ENCODE data around the gene GP1BB.

The GP1BB gene

DNA sequence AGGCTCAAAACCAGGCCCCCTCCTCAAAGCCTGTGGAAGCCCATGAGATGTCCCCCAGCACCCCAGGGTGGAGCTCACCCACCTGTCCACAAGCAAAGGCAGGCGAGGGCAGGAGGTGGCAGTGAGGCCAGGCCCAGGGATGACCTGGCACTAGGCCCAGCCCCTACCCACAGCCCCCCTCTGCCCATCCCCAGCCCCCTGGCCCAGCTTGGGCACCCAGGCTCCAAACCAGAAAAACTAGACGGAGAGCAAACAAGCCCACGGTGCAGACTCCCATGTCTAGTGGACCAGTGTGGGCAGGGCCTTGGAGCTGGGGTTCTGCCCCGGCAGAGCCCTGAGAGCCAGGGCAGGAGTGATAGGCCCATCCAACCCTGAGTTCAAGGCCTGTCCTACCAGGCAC lies 20.3 kb downstream of the GP1BB start:
- H3K36me3 Mint-ChIP-seq (ENCODE audit: low read depth), result no peaks in the 10 kb centered on the region
- no peak overlapping the region for H3K4me3 Mint-ChIP-seq
- no peak for TF ChIP-seq CTCF (IDR thresholded peaks at IDR 0.05; ENCODE audit: unreplicated experiment in 3 of 3)
- peaks cover 20% of the 10 kb centered on the region for H3K27me3 Mint-ChIP-seq (ENCODE audit: low read depth)
- H3K27ac Mint-ChIP-seq, result no peak overlapping the region
- H3K4me1 Mint-ChIP-seq, result peaks cover 22% of the 10 kb centered on the region
- H3K9me3 Mint-ChIP-seq, result no peaks in the 10 kb centered on the region

GRCh38 chr22:19744350-19745006 lies 21.1 kb downstream of the GP1BB start:
- Mint-ChIP-seq H3K4me1 (peaks cover 24% of the 10 kb centered on the region), H3K27ac (no peak overlapping the region), H3K36me3 (ENCODE audit: low read depth) (no peaks in the 10 kb centered on the region), H3K4me3 (peak overlapping the region in 2 of 3 experiments; percentile 9 to 34), H3K27me3 (ENCODE audit: low read depth) (peaks cover 28% of the 10 kb centered on the region), H3K9me3 (no peaks in the 10 kb centered on the region)
- TF ChIP-seq CTCF (IDR thresholded peaks at IDR 0.05; ENCODE audit: unreplicated experiment in 3 of 3), result no peak

GRCh38 chr22:19745155-19746101 lies 22.1 kb downstream of the GP1BB start:
- peaks cover 19% of the 10 kb centered on the region for H3K4me1 Mint-ChIP-seq
- H3K27ac Mint-ChIP-seq, result no peak overlapping the region
- TF ChIP-seq CTCF (IDR thresholded peaks at IDR 0.05; ENCODE audit: unreplicated experiment in 3 of 3), result no peak
- peak overlapping the region in 1 of 3 experiments; percentile 30 for H3K4me3 Mint-ChIP-seq
- H3K9me3 Mint-ChIP-seq, result no peaks in the 10 kb centered on the region
- no peaks in the 10 kb centered on the region for H3K36me3 Mint-ChIP-seq (ENCODE audit: low read depth)
- peaks cover 23% of the 10 kb centered on the region for H3K27me3 Mint-ChIP-seq (ENCODE audit: low read depth)

DNA sequence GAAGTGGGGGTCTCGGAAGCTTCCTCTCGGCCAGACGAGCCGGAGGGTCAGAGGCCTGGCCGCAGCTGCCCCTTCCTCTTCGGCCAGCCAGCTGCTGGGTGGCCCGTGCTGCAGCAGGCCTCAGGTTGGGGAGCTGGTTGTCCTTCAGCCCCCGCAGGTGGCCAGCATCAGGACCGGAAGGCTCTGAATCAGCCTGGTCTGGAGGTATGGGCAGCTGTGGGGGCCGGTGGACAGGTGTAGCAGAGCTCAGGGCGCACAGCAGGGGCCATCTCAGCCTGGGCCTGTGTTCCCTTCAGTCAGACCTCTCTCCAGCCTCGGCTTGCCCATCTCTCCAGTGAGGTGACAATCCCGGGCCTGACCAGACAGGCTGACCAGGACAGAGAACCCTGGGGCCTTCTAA lies 23.4 kb downstream of the GP1BB start:
- H3K27ac Mint-ChIP-seq, result no peak overlapping the region
- no peak overlapping the region for H3K4me3 Mint-ChIP-seq
- peaks cover 34% of the 10 kb centered on the region for H3K27me3 Mint-ChIP-seq (ENCODE audit: low read depth)
- no peak for TF ChIP-seq CTCF (IDR thresholded peaks at IDR 0.05; ENCODE audit: unreplicated experiment in 3 of 3)
- no peaks in the 10 kb centered on the region for H3K36me3 Mint-ChIP-seq (ENCODE audit: low read depth)
- no peaks in the 10 kb centered on the region for H3K9me3 Mint-ChIP-seq
- peaks cover 23% of the 10 kb centered on the region for H3K4me1 Mint-ChIP-seq

GRCh38 chr22:19747551-19747950 lies 24.2 kb downstream of the GP1BB start:
- no peaks in the 10 kb centered on the region for H3K36me3 Mint-ChIP-seq (ENCODE audit: low read depth)
- no peak overlapping the region for H3K4me3 Mint-ChIP-seq
- H3K27ac Mint-ChIP-seq, result no peak overlapping the region
- no peak for TF ChIP-seq CTCF (IDR thresholded peaks at IDR 0.05; ENCODE audit: unreplicated experiment in 3 of 3)
- H3K9me3 Mint-ChIP-seq, result no peaks in the 10 kb centered on the region
- H3K27me3 Mint-ChIP-seq (ENCODE audit: low read depth), result peaks cover 42% of the 10 kb centered on the region
- peaks cover 24% of the 10 kb centered on the region for H3K4me1 Mint-ChIP-seq

All from nephron (organoid).